Hypothalamus (tissue), 51 donors: ENCODE measurements around the gene SCUBE2.
"Not testable (repeated sequence)": the region's sequence is repeated elsewhere in the genome, so short reads cannot be mapped to it uniquely, and the experiment has no call there.

Experiments used
- DNase-seq, 51 donors: peaks; one replicate each; lab custom pipeline; 2025; lab: John Stamatoyannopoulos, UW

The SCUBE2 gene

GRCh38 chr11:9014826-9015225 lies 76.6 kb downstream of the SCUBE2 start:
- DNase-seq = no peak

- no peak for DNase-seq
Observed at GRCh38 chr11:9013373-9013772, 78.0 kb downstream of the SCUBE2 start.

- DNase-seq = not testable (repeated sequence)
Observed at GRCh38 chr11:9009538-9009937, 81.9 kb downstream of the SCUBE2 start.

GRCh38 chr11:9008661-9009060 lies 82.7 kb downstream of the SCUBE2 start:
- no peak for DNase-seq

- no peak for DNase-seq
Observed at GRCh38 chr11:9008011-9008550, 83.3 kb downstream of the SCUBE2 start.

- no peak for DNase-seq
Observed at GRCh38 chr11:9005087-9005486, 86.3 kb downstream of the SCUBE2 start.

- peak in 1 of 51 donors; percentile 18 for DNase-seq
Observed at GRCh38 chr11:9004183-9004926, 87.0 kb downstream of the SCUBE2 start.

GRCh38 chr11:9003573-9004182 lies 87.7 kb downstream of the SCUBE2 start, which contains the start of gene NRIP3:
Gene NRIP3, minus strand, starts transcription at chr11:9004001. Its CDS starts 66 bp downstream, at chr11:9003935.
- DNase-seq = peak in 34 of 51 donors; percentile 3 to 67 (median 38)

GRCh38 chr11:9002920-9003572 lies 88.4 kb downstream of the SCUBE2 start:
- DNase-seq = peak in 1 of 51 donors; percentile 18

GRCh38 chr11:9001736-9002135 lies 89.7 kb downstream of the SCUBE2 start:
- DNase-seq = peak in 1 of 51 donors; percentile 16

- DNase-seq = no peak
Observed at GRCh38 chr11:8998017-8998416, 93.4 kb downstream of the SCUBE2 start.

- DNase-seq = no peak
Observed at GRCh38 chr11:8997451-8997850, 93.9 kb downstream of the SCUBE2 start.

- DNase-seq = peak in 1 of 51 donors; percentile 25
Observed at GRCh38 chr11:8989453-8989852, 101.9 kb downstream of the SCUBE2 start.

- DNase-seq = no peak
Observed at GRCh38 chr11:8988329-8989234, 102.8 kb downstream of the SCUBE2 start.

- no peak for DNase-seq
Observed at GRCh38 chr11:8987446-8987845, 104.0 kb downstream of the SCUBE2 start.

GRCh38 chr11:8986772-8987171 lies 104.6 kb downstream of the SCUBE2 start:
- DNase-seq = not testable (repeated sequence)

GRCh38 chr11:8985462-8985861 lies 105.9 kb downstream of the SCUBE2 start:
- no peak for DNase-seq

GRCh38 chr11:8983552-8983951 lies 107.8 kb downstream of the SCUBE2 start:
- DNase-seq = no peak

GRCh38 chr11:8980485-8980884 lies 110.9 kb downstream of the SCUBE2 start:
- no peak for DNase-seq

GRCh38 chr11:8979365-8979764 lies 112.0 kb downstream of the SCUBE2 start:
- DNase-seq = not testable (repeated sequence)
